VCaP (cell line): ENCODE data around the gene KNSTRN.

Source experiments
- H3K27ac ChIP-seq: fragments of 450-650 bp; 2 replicates; pipeline ENCODE4 v1.5.1; 2017
- TF ChIP-seq, protein P1 (sequence below): fragments of 450-650 bp; conservative IDR thresholded peaks from 2 replicates; pipeline ENCODE4 v1.5.1; 2017; ENCODE audit warnings: mild to moderate bottlenecking, moderate library complexity

The KNSTRN gene

DNA sequence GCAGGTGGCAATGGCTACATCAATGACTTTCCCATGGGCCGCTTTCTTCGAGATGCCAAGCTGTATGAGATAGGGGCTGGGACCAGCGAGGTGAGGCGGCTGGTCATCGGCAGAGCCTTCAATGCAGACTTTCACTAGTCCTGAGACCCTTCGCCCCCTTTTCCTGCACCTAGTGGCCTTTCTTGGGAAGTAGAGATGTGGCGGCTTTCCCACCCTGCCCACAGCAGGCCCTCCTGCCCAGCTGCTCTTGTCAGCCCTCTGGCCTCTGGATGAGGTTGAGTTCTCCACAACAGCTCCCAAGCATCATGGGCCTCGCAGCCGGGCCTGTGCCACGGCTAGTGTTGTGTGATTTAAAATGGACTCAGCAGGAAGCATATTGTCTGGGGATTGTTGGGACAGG lies 35.6 kb downstream of the KNSTRN start:
- H3K27ac ChIP-seq: peak overlapping the region; percentile 94
- TF ChIP-seq, protein P1, sequence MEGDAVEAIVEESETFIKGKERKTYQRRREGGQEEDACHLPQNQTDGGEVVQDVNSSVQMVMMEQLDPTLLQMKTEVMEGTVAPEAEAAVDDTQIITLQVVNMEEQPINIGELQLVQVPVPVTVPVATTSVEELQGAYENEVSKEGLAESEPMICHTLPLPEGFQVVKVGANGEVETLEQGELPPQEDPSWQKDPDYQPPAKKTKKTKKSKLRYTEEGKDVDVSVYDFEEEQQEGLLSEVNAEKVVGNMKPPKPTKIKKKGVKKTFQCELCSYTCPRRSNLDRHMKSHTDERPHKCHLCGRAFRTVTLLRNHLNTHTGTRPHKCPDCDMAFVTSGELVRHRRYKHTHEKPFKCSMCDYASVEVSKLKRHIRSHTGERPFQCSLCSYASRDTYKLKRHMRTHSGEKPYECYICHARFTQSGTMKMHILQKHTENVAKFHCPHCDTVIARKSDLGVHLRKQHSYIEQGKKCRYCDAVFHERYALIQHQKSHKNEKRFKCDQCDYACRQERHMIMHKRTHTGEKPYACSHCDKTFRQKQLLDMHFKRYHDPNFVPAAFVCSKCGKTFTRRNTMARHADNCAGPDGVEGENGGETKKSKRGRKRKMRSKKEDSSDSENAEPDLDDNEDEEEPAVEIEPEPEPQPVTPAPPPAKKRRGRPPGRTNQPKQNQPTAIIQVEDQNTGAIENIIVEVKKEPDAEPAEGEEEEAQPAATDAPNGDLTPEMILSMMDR: no peak

DNA sequence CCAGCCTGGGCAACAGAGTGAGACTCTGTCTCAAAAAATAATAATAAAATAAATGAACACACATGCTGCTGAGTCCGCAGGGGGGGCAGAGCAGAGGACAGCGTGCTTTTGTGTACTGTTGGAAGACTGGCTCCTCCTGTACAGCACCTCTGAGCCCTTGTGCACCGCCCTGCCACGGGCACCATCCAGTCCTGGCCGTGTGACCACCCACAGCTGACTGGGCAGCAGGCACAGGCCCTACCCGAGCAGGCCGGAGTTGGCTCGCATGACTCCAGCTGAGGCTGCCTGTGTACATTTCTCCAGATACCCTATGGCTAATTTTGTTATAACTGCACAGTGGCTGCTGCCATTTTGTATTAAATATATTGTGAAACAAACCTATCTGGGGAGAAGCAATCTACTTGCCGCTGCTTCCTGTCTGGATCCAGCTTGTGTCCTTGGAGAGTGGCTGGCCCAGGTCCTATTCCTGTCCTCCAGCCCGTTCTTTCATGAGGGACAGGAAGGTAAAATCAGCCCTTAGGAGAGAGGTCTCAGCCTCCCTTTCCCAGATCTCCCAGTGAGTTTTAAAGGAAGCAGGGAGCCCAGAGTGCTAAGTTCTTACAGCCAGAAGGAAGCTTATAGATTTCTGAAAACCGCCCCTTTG lies 37.7 kb downstream of the KNSTRN start:
- H3K27ac ChIP-seq: peak overlapping the region; percentile 94
- TF ChIP-seq, protein P1: no peak

DNA sequence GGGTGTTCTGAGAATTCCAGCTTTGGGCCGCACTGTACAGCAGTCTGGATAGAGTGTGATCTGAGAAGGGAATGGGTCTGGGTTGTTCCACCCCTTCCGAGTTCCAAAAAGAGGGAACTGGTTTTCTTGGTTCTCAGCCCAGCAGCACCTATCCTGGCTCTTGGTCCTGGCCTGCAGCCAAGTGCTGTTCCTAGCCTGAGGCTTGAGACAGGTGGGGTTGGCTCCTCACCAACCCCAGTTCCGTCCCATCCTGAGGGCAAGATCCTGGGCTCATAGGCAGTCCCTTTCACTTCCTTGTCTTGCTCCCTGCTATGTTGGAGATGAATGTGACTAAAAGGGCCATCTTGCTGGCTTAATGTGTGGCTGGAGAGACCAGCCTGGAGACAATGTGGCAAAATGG lies 38.3 kb downstream of the KNSTRN start:
- H3K27ac ChIP-seq: peak overlapping the region; percentile 94
- TF ChIP-seq, protein P1: no peak

DNA sequence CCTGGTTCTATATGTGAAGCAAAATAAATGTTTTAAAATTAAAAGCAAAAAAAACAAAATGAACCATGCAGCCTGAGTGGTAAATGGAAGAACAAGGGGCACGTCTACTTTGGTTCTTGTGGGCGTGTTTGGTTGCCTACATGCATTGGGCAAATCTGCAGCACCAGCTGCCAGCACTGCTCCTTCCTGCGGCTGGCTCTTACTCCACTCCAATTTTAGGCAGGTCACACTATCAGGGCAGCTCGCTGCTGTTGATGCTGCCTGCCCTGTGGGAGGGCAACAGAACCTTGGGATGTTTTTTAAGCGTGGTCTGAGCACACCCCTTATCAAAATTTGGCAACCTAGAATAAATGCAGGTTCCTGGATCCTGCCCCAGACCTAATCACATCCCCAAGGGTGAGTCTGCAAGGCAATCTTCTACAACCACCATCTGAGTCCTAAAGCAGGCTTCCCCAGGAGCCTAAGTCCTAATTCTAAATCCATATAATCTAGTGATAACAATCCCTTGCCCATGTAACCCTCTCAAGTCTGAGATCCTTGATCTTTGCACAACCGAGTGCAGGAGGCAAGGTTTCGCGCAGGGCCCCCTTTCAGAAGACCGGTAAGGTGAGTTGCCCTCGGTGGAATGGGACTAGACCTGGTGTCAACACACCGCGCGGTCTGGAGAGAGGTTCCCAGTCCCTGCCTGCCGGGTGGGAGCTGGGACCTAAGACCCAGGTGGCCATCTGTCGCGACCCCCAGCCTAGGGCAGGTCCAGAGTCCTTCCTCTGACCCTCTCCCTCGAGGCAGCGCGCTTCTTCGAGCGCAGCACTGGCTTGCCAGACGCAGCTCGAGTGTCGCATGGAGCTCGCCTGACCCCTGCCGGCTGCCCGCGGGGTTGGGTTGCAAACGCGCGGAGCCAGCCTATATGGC lies 39.0 kb downstream of the KNSTRN start:
- H3K27ac ChIP-seq: peak overlapping the region; percentile 94
- TF ChIP-seq, protein P1: peak; percentile 96

DNA sequence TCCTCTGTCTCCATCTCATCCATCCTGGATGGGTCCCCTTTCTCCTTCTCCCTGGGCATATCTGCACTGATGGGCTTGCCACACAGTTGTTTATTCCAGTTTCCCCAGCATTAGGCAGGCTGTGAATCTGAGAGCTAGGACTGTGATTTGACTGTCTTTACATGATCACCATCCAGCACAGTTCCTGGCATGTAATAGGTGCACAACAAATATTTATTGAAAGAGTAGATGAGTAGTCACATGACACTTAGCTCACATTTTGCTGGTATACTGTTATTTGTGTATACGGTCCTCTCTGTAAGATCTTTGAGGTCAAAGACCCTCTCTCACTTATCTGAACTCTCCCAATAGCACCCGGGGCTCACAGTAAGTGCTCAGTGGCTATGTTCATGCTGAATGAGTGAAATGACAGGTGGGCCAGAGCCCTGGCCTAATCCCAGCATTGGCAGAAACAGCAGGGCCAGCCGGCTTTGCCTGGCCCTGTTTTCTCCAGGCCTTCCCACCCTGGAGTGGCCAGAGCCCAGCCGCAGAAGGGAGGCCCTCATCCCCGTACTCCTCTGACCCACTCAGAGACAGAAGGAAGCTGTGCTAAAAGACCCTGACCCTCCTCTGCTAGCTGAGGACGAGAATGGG lies 42.1 kb downstream of the KNSTRN start:
- TF ChIP-seq, protein P1: no peak
- H3K27ac ChIP-seq: no peak overlapping the region

DNA sequence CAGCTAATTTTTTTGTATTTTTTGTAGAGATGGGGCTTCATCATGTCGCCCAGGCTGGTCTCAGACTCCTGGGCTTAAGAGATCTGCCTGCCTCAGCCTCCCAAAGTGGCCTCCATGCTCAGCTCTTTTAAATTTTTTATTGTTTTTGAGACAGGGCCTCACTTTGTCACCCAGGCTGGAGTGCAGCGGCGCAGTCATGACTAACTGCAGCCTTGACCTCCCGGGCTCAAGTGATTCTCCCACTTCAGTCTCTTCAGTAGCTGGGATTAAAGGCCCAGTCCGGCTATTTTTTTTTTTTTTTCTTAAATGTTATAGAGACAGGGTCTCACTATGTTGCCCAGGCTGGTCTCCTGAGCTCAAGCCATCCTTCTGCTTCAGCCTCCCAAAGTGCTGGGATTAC lies 43.2 kb downstream of the KNSTRN start:
- no peak overlapping the region for H3K27ac ChIP-seq
- TF ChIP-seq, protein P1: no peak

DNA sequence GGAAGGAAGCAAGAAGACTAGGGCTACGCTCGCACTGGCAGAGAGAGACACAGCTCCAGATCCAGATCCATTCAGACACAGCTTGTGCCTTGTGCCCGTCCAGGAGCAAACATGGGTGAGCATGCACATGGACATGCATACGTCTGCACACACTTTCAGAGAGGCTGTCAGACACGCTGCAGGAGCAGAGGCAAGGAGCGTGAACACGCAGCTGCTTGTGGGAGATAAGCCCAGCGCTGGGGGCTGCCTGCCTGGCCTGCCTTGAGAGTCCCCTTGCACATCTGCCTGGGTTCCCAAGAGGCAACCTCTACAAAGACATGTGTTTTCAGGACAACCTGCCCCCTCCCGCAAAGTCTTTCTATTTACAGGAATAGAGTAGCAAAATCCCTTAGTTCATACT lies 44.7 kb downstream of the KNSTRN start:
- H3K27ac ChIP-seq: no peak overlapping the region
- TF ChIP-seq, protein P1: no peak
